ENCODE data around the gene PCAT7.

PCAT7 gene

DNA sequence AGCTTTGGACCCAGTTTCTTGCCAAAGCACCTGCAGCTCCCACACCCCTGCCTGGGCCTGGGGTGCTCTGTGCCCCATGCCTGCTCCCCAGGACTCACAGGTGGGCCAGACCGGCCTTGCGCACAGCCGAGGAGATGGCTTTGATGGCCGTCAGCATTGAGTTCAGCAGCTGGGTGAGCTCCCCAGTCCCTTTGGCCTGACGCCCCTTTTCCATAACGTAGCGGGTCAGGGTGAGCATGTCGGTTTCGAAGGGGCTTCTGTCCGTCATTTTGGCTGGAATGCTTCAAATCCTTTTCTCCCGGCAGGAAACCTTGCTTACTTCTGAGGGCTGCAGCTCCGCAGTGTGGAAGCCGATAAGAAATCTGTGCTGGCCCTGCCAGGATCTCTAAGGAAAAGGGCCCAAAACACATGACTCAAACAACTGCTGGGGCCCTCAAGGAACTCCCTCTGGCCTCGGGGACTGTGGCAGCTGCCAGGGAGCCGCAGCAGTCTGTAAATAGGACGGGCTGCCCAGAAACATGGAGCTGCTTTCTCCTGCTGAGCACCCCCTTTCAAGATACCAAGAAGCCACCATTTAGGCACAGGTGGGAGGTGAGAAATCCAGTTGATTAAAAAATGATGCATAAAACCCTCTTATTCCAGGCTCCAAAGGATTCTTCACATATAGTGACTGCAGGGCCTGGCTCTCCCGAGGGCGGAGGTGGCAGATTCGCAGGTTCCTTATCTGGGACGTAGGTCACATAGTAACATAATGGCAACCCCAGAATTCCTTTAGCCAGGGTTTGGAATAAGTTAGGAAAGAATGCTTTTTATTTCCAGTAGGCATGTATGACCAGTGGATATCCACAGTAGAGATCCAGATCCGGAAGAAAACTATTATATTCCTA lies 38.8 kb downstream of the PCAT7 start, which contains the start of gene FBP2:
Gene FBP2 (minus strand): TSS at position 366 of the 887 bp plus-strand sequence. CDS start 98 bp downstream, at position 268.
- Histone ChIP-seq H3K9ac (ENCODE audit: low read length) (no peak within 1 kb of the TSS), H3K9me3 (ENCODE audit: insufficient read depth, low read length) (no peaks in the 10 kb centered on the region), H3K27me3 (ENCODE audit: low read depth, low read length) (no peaks in the 10 kb centered on the region; the same call in 1 of the 2 replicates), H3K79me2 (ENCODE audit: low read length) (no peaks in the 10 kb centered on the region), H4K20me1 (ENCODE audit: insufficient read depth, low read length) (no peaks in the 10 kb centered on the region), H3K4me3 (ENCODE audit: low read length) (peak within 1 kb of the TSS; percentile 47; the same call in 1 of the 2 replicates), H3K4me2 (ENCODE audit: low read length) (peak within 1 kb of the TSS; percentile 56), H3K27ac (ENCODE audit: low read length) (no peak within 1 kb of the TSS), H2AFZ (ENCODE audit: low read depth, low read length) (0 out of 2 replicates have a peak within 1 kb of the TSS, but pooled peaks have one; percentile 77), H3K4me1 (ENCODE audit: low read length) (peaks cover 19% of the 10 kb centered on the region), H3K36me3 (replicated peaks; ENCODE audit: low read depth, low read length) (no peaks in the 10 kb centered on the region)
- no peak for TF ChIP-seq EZH2phosphoT487 (IDR thresholded peaks at IDR 0.05; ENCODE audit: low read depth)
- TF ChIP-seq, protein P1, sequence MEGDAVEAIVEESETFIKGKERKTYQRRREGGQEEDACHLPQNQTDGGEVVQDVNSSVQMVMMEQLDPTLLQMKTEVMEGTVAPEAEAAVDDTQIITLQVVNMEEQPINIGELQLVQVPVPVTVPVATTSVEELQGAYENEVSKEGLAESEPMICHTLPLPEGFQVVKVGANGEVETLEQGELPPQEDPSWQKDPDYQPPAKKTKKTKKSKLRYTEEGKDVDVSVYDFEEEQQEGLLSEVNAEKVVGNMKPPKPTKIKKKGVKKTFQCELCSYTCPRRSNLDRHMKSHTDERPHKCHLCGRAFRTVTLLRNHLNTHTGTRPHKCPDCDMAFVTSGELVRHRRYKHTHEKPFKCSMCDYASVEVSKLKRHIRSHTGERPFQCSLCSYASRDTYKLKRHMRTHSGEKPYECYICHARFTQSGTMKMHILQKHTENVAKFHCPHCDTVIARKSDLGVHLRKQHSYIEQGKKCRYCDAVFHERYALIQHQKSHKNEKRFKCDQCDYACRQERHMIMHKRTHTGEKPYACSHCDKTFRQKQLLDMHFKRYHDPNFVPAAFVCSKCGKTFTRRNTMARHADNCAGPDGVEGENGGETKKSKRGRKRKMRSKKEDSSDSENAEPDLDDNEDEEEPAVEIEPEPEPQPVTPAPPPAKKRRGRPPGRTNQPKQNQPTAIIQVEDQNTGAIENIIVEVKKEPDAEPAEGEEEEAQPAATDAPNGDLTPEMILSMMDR (IDR thresholded peaks at IDR 0.05; ENCODE audit: low read depth, low read length) = no peak

DNA sequence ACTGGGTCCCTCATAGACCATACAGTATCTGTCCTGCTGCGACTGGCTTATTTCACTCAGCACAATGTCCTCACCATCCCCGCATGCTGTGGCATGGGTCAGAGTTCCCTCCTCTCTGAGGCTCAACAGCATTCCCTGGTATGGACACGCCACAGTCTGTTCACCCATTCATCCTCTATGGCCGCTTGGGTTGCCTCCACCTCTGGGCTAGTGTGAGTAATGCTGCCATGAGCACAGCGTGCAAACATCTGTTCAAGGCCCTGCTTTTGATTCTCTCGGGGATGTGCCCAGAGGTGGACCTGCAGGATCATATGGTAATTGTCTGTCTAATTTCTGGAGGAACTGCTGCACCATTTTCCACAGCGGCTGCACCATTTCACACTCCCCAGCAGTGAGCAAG lies 44.2 kb downstream of the PCAT7 start:
- peaks cover 38% of the 10 kb centered on the region for H3K4me1 ChIP-seq (ENCODE audit: low read length)
- H3K4me3 ChIP-seq (ENCODE audit: low read length) = no peak overlapping the region
- H3K9me3 ChIP-seq (ENCODE audit: insufficient read depth, low read length) = no peaks in the 10 kb centered on the region
- no peak overlapping the region for H3K27ac ChIP-seq (ENCODE audit: low read length)
- H2AFZ ChIP-seq (ENCODE audit: low read depth, low read length) = no peak overlapping the region
- no peaks in the 10 kb centered on the region for H3K36me3 ChIP-seq (replicated peaks; ENCODE audit: low read depth, low read length)
- H3K4me2 ChIP-seq (ENCODE audit: low read length) = no peak overlapping the region; the same call in 1 of the 2 replicates
- no peaks in the 10 kb centered on the region for H4K20me1 ChIP-seq (ENCODE audit: insufficient read depth, low read length)
- no peak for TF ChIP-seq EZH2phosphoT487 (IDR thresholded peaks at IDR 0.05; ENCODE audit: low read depth)
- TF ChIP-seq, protein P1 (IDR thresholded peaks at IDR 0.05; ENCODE audit: low read depth, low read length) = no peak
- H3K27me3 ChIP-seq (ENCODE audit: low read depth, low read length) = peaks cover 5% of the 10 kb centered on the region
- H3K79me2 ChIP-seq (ENCODE audit: low read length) = no peaks in the 10 kb centered on the region
- H3K9ac ChIP-seq (ENCODE audit: low read length) = no peak overlapping the region

DNA sequence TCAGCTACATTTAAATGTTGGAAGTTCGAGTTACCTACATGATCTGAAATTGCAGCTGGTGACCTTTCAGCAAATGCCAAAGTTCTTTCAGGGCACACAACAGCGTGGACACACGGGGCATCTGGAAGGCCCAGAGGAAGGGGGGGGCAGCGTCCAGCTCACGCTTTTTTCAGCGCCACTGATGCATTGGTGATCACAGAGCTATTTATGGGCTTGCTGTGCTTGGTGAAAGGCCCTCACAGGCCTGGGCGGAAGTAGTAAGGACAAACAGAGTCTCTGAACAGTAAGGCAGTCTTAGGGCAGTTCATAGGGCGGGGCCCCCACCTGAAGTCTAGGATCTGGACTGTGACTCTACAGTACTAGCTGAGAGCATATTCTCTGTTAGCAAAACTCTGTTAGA lies 45.4 kb downstream of the PCAT7 start:
- no peak overlapping the region for H3K27ac ChIP-seq (ENCODE audit: low read length)
- H3K4me2 ChIP-seq (ENCODE audit: low read length) = no peak overlapping the region
- TF ChIP-seq, protein P1 (IDR thresholded peaks at IDR 0.05; ENCODE audit: low read depth, low read length) = no peak
- no peak for TF ChIP-seq EZH2phosphoT487 (IDR thresholded peaks at IDR 0.05; ENCODE audit: low read depth)
- H3K79me2 ChIP-seq (ENCODE audit: low read length) = no peaks in the 10 kb centered on the region
- H4K20me1 ChIP-seq (ENCODE audit: insufficient read depth, low read length) = no peaks in the 10 kb centered on the region
- no peak overlapping the region for H3K9ac ChIP-seq (ENCODE audit: low read length)
- no peaks in the 10 kb centered on the region for H3K36me3 ChIP-seq (replicated peaks; ENCODE audit: low read depth, low read length)
- no peak overlapping the region for H2AFZ ChIP-seq (ENCODE audit: low read depth, low read length)
- H3K27me3 ChIP-seq (ENCODE audit: low read depth, low read length) = peaks cover 15% of the 10 kb centered on the region
- H3K9me3 ChIP-seq (ENCODE audit: insufficient read depth, low read length) = no peaks in the 10 kb centered on the region
- H3K4me3 ChIP-seq (ENCODE audit: low read length) = no peak overlapping the region
- H3K4me1 ChIP-seq (ENCODE audit: low read length) = peaks cover 36% of the 10 kb centered on the region

DNA sequence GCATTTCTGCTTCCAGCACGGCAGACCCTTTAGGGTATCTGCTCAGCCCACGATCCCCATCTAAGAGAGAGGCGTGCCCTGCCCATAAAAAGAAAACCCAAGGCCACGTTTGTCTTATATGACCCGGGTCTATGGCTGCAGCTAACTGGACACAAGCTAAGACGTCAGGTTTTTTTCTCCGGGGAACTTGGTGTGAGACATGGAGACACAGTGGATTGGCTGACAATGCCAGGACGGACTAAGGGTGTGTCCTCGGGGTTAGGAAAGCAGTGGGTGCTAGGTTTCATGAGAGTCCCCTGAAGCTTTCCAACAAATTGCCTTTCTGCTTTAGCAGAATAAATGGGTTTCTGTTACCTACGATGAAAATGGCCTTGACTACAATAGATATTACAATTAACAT lies 45.8 kb downstream of the PCAT7 start:
- Histone ChIP-seq H3K27me3 (ENCODE audit: low read depth, low read length) (peaks cover 20% of the 10 kb centered on the region), H3K9ac (ENCODE audit: low read length) (no peak overlapping the region), H3K27ac (ENCODE audit: low read length) (no peak overlapping the region), H3K79me2 (ENCODE audit: low read length) (no peaks in the 10 kb centered on the region), H3K4me2 (ENCODE audit: low read length) (no peak overlapping the region), H3K4me3 (ENCODE audit: low read length) (no peak overlapping the region), H3K9me3 (ENCODE audit: insufficient read depth, low read length) (no peaks in the 10 kb centered on the region), H4K20me1 (ENCODE audit: insufficient read depth, low read length) (no peaks in the 10 kb centered on the region), H3K36me3 (replicated peaks; ENCODE audit: low read depth, low read length) (no peaks in the 10 kb centered on the region), H3K4me1 (ENCODE audit: low read length) (peaks cover 35% of the 10 kb centered on the region), H2AFZ (ENCODE audit: low read depth, low read length) (no peak overlapping the region)
- no peak for TF ChIP-seq EZH2phosphoT487 (IDR thresholded peaks at IDR 0.05; ENCODE audit: low read depth)
- TF ChIP-seq, protein P1 (IDR thresholded peaks at IDR 0.05; ENCODE audit: low read depth, low read length) = no peak

All from OCI-LY3 (cell line).